ENCODE results near the gene ATOH7.

DNA sequence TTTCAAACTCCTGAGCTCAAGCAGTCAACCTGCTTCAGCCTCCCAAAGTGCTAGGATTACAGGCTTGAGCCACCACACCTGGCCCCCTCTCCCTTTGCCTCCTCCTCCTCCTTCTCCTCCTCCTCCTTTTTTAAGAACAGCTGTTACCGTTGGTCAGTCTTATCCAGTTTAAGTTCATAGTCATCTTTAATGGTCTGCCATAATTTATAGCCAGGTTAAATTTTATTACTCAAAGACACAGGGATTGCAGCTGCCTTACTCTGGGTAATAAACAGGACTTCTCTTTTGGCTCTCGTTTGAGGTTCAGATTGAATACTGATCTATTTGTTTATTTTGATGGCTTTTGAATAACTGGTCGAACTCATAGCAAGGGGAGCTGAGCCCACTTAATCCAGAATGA, 35.2 kb downstream of the ATOH7 start:
- TF ChIP-seq, protein P1, sequence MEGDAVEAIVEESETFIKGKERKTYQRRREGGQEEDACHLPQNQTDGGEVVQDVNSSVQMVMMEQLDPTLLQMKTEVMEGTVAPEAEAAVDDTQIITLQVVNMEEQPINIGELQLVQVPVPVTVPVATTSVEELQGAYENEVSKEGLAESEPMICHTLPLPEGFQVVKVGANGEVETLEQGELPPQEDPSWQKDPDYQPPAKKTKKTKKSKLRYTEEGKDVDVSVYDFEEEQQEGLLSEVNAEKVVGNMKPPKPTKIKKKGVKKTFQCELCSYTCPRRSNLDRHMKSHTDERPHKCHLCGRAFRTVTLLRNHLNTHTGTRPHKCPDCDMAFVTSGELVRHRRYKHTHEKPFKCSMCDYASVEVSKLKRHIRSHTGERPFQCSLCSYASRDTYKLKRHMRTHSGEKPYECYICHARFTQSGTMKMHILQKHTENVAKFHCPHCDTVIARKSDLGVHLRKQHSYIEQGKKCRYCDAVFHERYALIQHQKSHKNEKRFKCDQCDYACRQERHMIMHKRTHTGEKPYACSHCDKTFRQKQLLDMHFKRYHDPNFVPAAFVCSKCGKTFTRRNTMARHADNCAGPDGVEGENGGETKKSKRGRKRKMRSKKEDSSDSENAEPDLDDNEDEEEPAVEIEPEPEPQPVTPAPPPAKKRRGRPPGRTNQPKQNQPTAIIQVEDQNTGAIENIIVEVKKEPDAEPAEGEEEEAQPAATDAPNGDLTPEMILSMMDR (IDR thresholded peaks at IDR 0.05 in 8 of 11, conservative IDR thresholded peaks at IDR 0.05 in 3 of 11): no peak
- TF ChIP-seq POLR2AphosphoS5 (IDR thresholded peaks at IDR 0.05) (no peak), POLR2A (IDR thresholded peaks at IDR 0.05) (no peak)
